ENCODE data around the gene ADGRF3. TPM values are rescaled to one million over a fixed set of nuclear protein-coding genes. Genes with fewer than 3 reads are reported as not detected.
"Not testable (repeated sequence)": the region's sequence is repeated elsewhere in the genome, so short reads cannot be mapped to it uniquely, and the experiment has no call there.

ADGRF3 gene
- total RNA-seq, 1 experiment from 2014 or later: 0.48 TPM

DNA sequence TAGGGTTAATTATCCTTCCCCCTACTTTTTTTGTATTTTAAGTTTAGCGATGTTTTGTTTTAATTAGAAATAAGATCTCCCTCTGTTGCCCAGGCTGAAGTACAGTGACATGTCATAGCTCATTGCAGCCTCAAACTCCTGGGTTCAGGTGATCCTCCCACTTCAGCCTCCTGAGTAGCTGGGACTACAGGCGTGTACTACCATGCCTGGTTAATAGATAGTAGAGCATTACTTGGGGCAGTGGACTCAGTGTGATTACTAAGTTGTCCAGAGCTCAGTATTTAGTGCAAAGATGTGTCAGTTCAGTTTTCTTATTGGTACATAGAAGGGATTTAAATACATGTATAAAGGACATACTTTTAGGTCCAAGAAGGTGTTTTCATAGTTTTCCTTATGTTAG is 9.5 kb upstream of the ADGRF3 start:
- H3K36me3 ChIP-seq (ENCODE audit: low read depth): peaks cover 16% of the 10 kb centered on the region
- ChIA-PET CTCF (no interaction called here), POLR2A (ENCODE audit: unreplicated experiment) (interaction anchor here (0.6 kb wide), 1 partner anchor 370 kb away, joined by 12 read pairs; no protein-coding TSS in a partner anchor)
- peak overlapping the region; percentile 77 for H3K4me2 ChIP-seq
- H3K27ac ChIP-seq: peak overlapping the region; percentile 99
- BruUV-seq (replicated peaks): TSS peak; percentile 48
- H3K4me1 ChIP-seq (replicated peaks; ENCODE audit: insufficient read depth): peaks cover 63% of the 10 kb centered on the region
- H4K20me1 ChIP-seq (ENCODE audit: insufficient read depth): no peaks in the 10 kb centered on the region
- H3K9me3 ChIP-seq (ENCODE audit: insufficient read depth, low read depth): no peaks in the 10 kb centered on the region
- intact Hi-C loops (cut with micrococcal nuclease; ENCODE audit: unreplicated experiment): no loop called here
- H3K9me2 ChIP-seq (ENCODE audit: insufficient read depth): no peaks in the 10 kb centered on the region
- no peaks in the 10 kb centered on the region for H3K27me3 ChIP-seq (ENCODE audit: insufficient read depth, low read depth)
- TF ChIP-seq, protein P1, sequence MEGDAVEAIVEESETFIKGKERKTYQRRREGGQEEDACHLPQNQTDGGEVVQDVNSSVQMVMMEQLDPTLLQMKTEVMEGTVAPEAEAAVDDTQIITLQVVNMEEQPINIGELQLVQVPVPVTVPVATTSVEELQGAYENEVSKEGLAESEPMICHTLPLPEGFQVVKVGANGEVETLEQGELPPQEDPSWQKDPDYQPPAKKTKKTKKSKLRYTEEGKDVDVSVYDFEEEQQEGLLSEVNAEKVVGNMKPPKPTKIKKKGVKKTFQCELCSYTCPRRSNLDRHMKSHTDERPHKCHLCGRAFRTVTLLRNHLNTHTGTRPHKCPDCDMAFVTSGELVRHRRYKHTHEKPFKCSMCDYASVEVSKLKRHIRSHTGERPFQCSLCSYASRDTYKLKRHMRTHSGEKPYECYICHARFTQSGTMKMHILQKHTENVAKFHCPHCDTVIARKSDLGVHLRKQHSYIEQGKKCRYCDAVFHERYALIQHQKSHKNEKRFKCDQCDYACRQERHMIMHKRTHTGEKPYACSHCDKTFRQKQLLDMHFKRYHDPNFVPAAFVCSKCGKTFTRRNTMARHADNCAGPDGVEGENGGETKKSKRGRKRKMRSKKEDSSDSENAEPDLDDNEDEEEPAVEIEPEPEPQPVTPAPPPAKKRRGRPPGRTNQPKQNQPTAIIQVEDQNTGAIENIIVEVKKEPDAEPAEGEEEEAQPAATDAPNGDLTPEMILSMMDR (conservative IDR thresholded peaks at IDR 0.05): no peak
- TF ChIP-seq EZH2 (IDR thresholded peaks at IDR 0.05; ENCODE audit: low read depth): no peak
- peak overlapping the region; percentile 20; the same call in 1 of the 2 replicates for H3K4me3 ChIP-seq
- H3F3A ChIP-seq (ENCODE audit: insufficient read depth, low read depth): peaks cover 31% of the 10 kb centered on the region
- H3K79me2 ChIP-seq (ENCODE audit: low read depth): peaks cover 95% of the 10 kb centered on the region
- no peak for DNase-seq
- no peak overlapping the region for H2AFZ ChIP-seq

- Histone ChIP-seq H3K79me2 (ENCODE audit: low read depth) (peaks cover 95% of the 10 kb centered on the region), H3K27ac (peak overlapping the region; percentile 99), H2AFZ (no peak overlapping the region), H3K4me2 (peak overlapping the region; percentile 77), H3K27me3 (ENCODE audit: insufficient read depth, low read depth) (no peaks in the 10 kb centered on the region), H3K36me3 (ENCODE audit: low read depth) (peaks cover 16% of the 10 kb centered on the region), H3K9me3 (ENCODE audit: insufficient read depth, low read depth) (no peaks in the 10 kb centered on the region), H3K4me3 (peak overlapping the region; percentile 46), H3K4me1 (replicated peaks; ENCODE audit: insufficient read depth) (peaks cover 63% of the 10 kb centered on the region), H4K20me1 (ENCODE audit: insufficient read depth) (no peaks in the 10 kb centered on the region), H3K9me2 (ENCODE audit: insufficient read depth) (no peaks in the 10 kb centered on the region), H3F3A (ENCODE audit: insufficient read depth, low read depth) (peaks cover 31% of the 10 kb centered on the region)
- CTCF ChIA-PET: interaction anchor here (0.6 to 0.9 kb wide), 3 partner anchors 10 to 990 kb away, joined by 3 to 10 read pairs (median 3); no protein-coding TSS in a partner anchor
- TSS peak; percentile 95 for BruUV-seq (replicated peaks)
- POLR2A ChIA-PET (ENCODE audit: unreplicated experiment): interaction anchor here (0.6 to 1.0 kb wide), 4 partner anchors 9 to 477 kb away, joined by 5 to 31 read pairs (median 20); partner anchors contain the start of genes ADGRF3, ASXL2 and SELENOI
- peak; percentile 48 to 100 for DNase-seq
- TF ChIP-seq EZH2 (IDR thresholded peaks at IDR 0.05; ENCODE audit: low read depth): no peak
- TF ChIP-seq, protein P1 (conservative IDR thresholded peaks at IDR 0.05): peak; percentile 17; the same call in 1 of the 2 replicates
- intact Hi-C loops (cut with micrococcal nuclease; ENCODE audit: unreplicated experiment): no loop called here
Measured at GRCh38 chr2:26355038-26355995, 8.7 kb upstream of the ADGRF3 start.

DNA sequence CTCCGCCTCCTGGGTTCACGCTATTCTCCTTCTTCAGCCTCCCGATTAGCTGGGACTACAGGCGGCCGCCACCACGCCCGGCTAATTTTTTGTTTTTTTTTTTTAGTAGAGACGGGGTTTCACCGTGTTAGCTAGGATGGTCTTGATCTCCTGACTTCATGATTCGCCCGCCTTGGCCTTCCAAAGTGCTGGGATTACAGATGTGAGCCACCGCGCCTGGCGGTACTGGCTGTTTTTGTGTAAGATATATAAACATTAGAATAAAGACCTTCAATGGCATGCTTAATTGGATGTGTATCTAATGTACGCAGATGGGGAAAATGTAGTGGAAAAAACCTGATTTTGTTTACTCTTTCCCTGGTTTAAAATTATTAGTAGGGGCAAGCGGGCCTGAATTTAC is 7.9 kb upstream of the ADGRF3 start:
- H3K27me3 ChIP-seq (ENCODE audit: insufficient read depth, low read depth); H3K9me2 ChIP-seq (ENCODE audit: insufficient read depth); DNase-seq; H3K9me3 ChIP-seq (ENCODE audit: insufficient read depth, low read depth); intact Hi-C loops (cut with micrococcal nuclease; ENCODE audit: unreplicated experiment); BruUV-seq (replicated peaks); H2AFZ ChIP-seq; H4K20me1 ChIP-seq (ENCODE audit: insufficient read depth): not testable (repeated sequence)
- H3K79me2 ChIP-seq (ENCODE audit: low read depth): peaks cover 95% of the 10 kb centered on the region
- H3K36me3 ChIP-seq (ENCODE audit: low read depth): peaks cover 16% of the 10 kb centered on the region
- peak overlapping the region; percentile 99 for H3K27ac ChIP-seq
- H3K4me2 ChIP-seq: peak overlapping the region; percentile 77
- ChIA-PET POLR2A (ENCODE audit: unreplicated experiment) (interaction anchor here (0.6 kb wide), 1 partner anchor 445 kb away, joined by 5 read pairs; no protein-coding TSS in a partner anchor), CTCF (interaction anchor here (0.9 kb wide), 1 partner anchor 9 kb away, joined by 3 read pairs; no protein-coding TSS in a partner anchor)
- H3F3A ChIP-seq (ENCODE audit: insufficient read depth, low read depth): peaks cover 31% of the 10 kb centered on the region
- peak overlapping the region; percentile 46 for H3K4me3 ChIP-seq
- H3K4me1 ChIP-seq (replicated peaks; ENCODE audit: insufficient read depth): peaks cover 56% of the 10 kb centered on the region
